ENCODE results near the gene NOX5. TPM values are rescaled to one million over a fixed set of nuclear protein-coding genes. Genes with fewer than 3 reads are reported as not detected.

NOX5 gene
- total RNA-seq, 2 experiments from 2014 or later = not detected

DNA sequence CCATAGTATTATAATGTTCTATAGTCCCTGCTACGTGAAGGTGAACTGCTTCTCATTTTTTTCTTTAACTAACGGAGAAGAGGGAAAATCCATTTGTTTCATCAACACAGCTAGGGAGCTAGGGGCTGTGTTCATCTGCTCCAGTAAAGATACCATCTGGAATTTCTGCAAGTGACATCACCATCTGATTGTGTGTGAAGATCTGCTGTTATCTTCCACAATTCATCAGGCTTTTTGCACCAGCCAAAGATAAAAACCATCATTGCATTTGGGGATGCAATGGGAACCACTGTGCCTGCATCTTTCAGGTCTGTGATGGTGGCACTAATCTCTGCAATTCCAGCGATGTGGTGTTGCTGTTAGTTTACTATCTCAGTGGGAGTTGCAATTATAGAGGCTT, 35.5 kb upstream of the NOX5 start:
- H3K27ac ChIP-seq (ENCODE audit: low read depth, low read length, poor library complexity, severe bottlenecking) = no peak overlapping the region
- intact Hi-C loops (cut with micrococcal nuclease; ENCODE audit: unreplicated experiment) = no loop called here
- no TSS peak for BruUV-seq (replicated peaks)
- DNase-seq (ENCODE audit: low spot score) = no peak
- no peaks in the 10 kb centered on the region for H3K9me2 ChIP-seq (ENCODE audit: insufficient read depth, low read length)
- no peak for TF ChIP-seq CTCF (conservative IDR thresholded peaks at IDR 0.05; ENCODE audit: low read length)
- no peak for TF ChIP-seq EZH2phosphoT487 (IDR thresholded peaks at IDR 0.05; ENCODE audit: borderline replicate concordance, low read depth, low read length)
- no peak overlapping the region for H3K4me2 ChIP-seq (ENCODE audit: low read length)
- no peaks in the 10 kb centered on the region for H3K36me3 ChIP-seq (ENCODE audit: insufficient read depth, low read length)
- H3K9me3 ChIP-seq (ENCODE audit: low read length) = no peaks in the 10 kb centered on the region
- no peaks in the 10 kb centered on the region for H4K20me1 ChIP-seq (ENCODE audit: insufficient read depth, low read length)
- no peaks in the 10 kb centered on the region for H3K79me2 ChIP-seq (ENCODE audit: insufficient read depth, low read depth, low read length)
- ChIA-PET POLR2A (no interaction called here), CTCF (ENCODE audit: unreplicated experiment) (no interaction called here)
- no peak overlapping the region for H2AFZ ChIP-seq (ENCODE audit: low read length)
- no peak overlapping the region for H3K4me3 ChIP-seq (ENCODE audit: low read depth, low read length, poor library complexity, severe bottlenecking)
- no peaks in the 10 kb centered on the region for H3K4me1 ChIP-seq (ENCODE audit: insufficient read depth, low read length, poor library complexity, severe bottlenecking)

- H3K4me1 ChIP-seq (ENCODE audit: insufficient read depth, low read length, poor library complexity, severe bottlenecking) = no peaks in the 10 kb centered on the region
- no peak overlapping the region for H3K4me2 ChIP-seq (ENCODE audit: low read length)
- H3K9me2 ChIP-seq (ENCODE audit: insufficient read depth, low read length) = no peaks in the 10 kb centered on the region
- BruUV-seq (replicated peaks) = no TSS peak
- H3K27ac ChIP-seq (ENCODE audit: low read depth, low read length, poor library complexity, severe bottlenecking) = no peak overlapping the region
- TF ChIP-seq EZH2phosphoT487 (IDR thresholded peaks at IDR 0.05; ENCODE audit: borderline replicate concordance, low read depth, low read length) (no peak), CTCF (conservative IDR thresholded peaks at IDR 0.05; ENCODE audit: low read length) (no peak)
- H3K79me2 ChIP-seq (ENCODE audit: insufficient read depth, low read depth, low read length) = no peaks in the 10 kb centered on the region
- H4K20me1 ChIP-seq (ENCODE audit: insufficient read depth, low read length) = no peaks in the 10 kb centered on the region
- no peaks in the 10 kb centered on the region for H3K9me3 ChIP-seq (ENCODE audit: low read length)
- H3K36me3 ChIP-seq (ENCODE audit: insufficient read depth, low read length) = no peaks in the 10 kb centered on the region
- POLR2A ChIA-PET = no interaction called here
- CTCF ChIA-PET (ENCODE audit: unreplicated experiment) = no interaction called here
- intact Hi-C loops (cut with micrococcal nuclease; ENCODE audit: unreplicated experiment) = no loop called here
- H3K4me3 ChIP-seq (ENCODE audit: low read depth, low read length, poor library complexity, severe bottlenecking) = no peak overlapping the region
- DNase-seq (ENCODE audit: low spot score) = no peak
- no peak overlapping the region for H2AFZ ChIP-seq (ENCODE audit: low read length)
These were observed 34.7 kb upstream of the NOX5 start for GRCh38 chr15:68979816-68980215.

DNA sequence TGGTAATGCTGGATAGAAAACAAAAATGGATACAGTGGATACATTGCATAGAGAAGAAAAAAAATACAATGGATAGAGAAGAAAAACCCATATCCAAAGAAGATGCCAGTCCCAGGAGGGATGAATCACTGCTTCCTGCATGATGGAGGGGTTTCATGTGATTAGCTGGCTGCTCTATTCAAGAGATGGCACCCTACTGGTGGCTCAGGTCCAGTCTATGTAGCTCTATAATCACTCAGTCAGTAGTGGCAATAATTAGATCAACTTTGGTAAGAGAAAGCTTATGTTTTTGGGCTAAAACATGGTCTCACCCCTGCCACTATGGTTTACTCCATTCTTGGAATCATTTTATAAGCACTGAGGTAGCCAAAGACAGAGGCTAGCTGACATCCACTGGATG, 33.7 kb upstream of the NOX5 start:
- H3K9me2 ChIP-seq (ENCODE audit: insufficient read depth, low read length) = no peaks in the 10 kb centered on the region
- TF ChIP-seq CTCF (conservative IDR thresholded peaks at IDR 0.05; ENCODE audit: low read length) (no peak), EZH2phosphoT487 (IDR thresholded peaks at IDR 0.05; ENCODE audit: borderline replicate concordance, low read depth, low read length) (no peak)

More for the DNA sequence above, 33.7 kb upstream of the NOX5 start:
- H3K9me3 ChIP-seq (ENCODE audit: low read length) = no peaks in the 10 kb centered on the region
- H2AFZ ChIP-seq (ENCODE audit: low read length) = no peak overlapping the region
- no peaks in the 10 kb centered on the region for H3K4me1 ChIP-seq (ENCODE audit: insufficient read depth, low read length, poor library complexity, severe bottlenecking)
- H4K20me1 ChIP-seq (ENCODE audit: insufficient read depth, low read length) = no peaks in the 10 kb centered on the region
- H3K4me2 ChIP-seq (ENCODE audit: low read length) = no peak overlapping the region
- no peak for DNase-seq (ENCODE audit: low spot score)
- BruUV-seq (replicated peaks) = no TSS peak
- no peaks in the 10 kb centered on the region for H3K36me3 ChIP-seq (ENCODE audit: insufficient read depth, low read length)
- ChIA-PET POLR2A (no interaction called here), CTCF (ENCODE audit: unreplicated experiment) (no interaction called here)
- no peak overlapping the region for H3K4me3 ChIP-seq (ENCODE audit: low read depth, low read length, poor library complexity, severe bottlenecking)
- no peak overlapping the region for H3K27ac ChIP-seq (ENCODE audit: low read depth, low read length, poor library complexity, severe bottlenecking)
- H3K79me2 ChIP-seq (ENCODE audit: insufficient read depth, low read depth, low read length) = no peaks in the 10 kb centered on the region
- intact Hi-C loops (cut with micrococcal nuclease; ENCODE audit: unreplicated experiment) = no loop called here

Measured in OCI-LY7 (cell line).